GM12865 (cell line): Measurements from ENCODE around the gene MUS81.
A peak's percentile ranks its signal among the peaks of the same experiment; 100 is the strongest.

ENCODE experiments used
- DNase-seq: peaks from one replicate; pipeline ENCODE4 v3.0.0; 2010; ENCODE audit warnings: low read depth
- H3K4me3 ChIP-seq: 2 replicates; pipeline ENCODE4 v1.5.1; 2011; ENCODE audit warnings: mild to moderate bottlenecking, low read depth, low read length, control low read depth
- CTCF ChIP-seq: IDR thresholded peaks from 2 replicates; pipeline ENCODE4 v1.5.1; 2011; ENCODE audit warnings: low read length, control low read depth, low read depth, inconsistent platforms; ENCODE audit not compliant: insufficient read depth; ENCODE audit errors: missing control alignments

MUS81 gene

GRCh38 chr11:65891219-65892136 is 31.2 kb downstream of the MUS81 start:
- peak; percentile 67 for DNase-seq
- H3K4me3 ChIP-seq: peak overlapping the region; percentile 73
- peak; percentile 56 for TF ChIP-seq CTCF

GRCh38 chr11:65892137-65892540 is 31.9 kb downstream of the MUS81 start:
- peak; percentile 30 for DNase-seq
- peak overlapping the region; percentile 73 for H3K4me3 ChIP-seq

- H3K4me3 ChIP-seq: peak overlapping the region; percentile 73
- no peak for TF ChIP-seq CTCF
- no peak for DNase-seq
Measured at GRCh38 chr11:65892661-65893317, 32.6 kb downstream of the MUS81 start.

- H3K4me3 ChIP-seq: peak overlapping the region; percentile 73
- TF ChIP-seq CTCF: no peak
- DNase-seq: peak; percentile 68
Measured at GRCh38 chr11:65894034-65894591, 33.9 kb downstream of the MUS81 start.

GRCh38 chr11:65895482-65895981 is 35.3 kb downstream of the MUS81 start:
- TF ChIP-seq CTCF: no peak
- no peak overlapping the region for H3K4me3 ChIP-seq
- no peak for DNase-seq

- H3K4me3 ChIP-seq: no peak overlapping the region
- TF ChIP-seq CTCF: no peak
Measured at GRCh38 chr11:65896034-65896999, 36.1 kb downstream of the MUS81 start.

More at GRCh38 chr11:65896034-65896999, 36.1 kb downstream of the MUS81 start:
- no peak for DNase-seq
